Ishikawa (cell line): Measurements from ENCODE around the gene GRB7.
A peak's percentile ranks its signal among the peaks of the same experiment; 100 is the strongest.

Experiments
- CEBPB ChIP-seq: IDR thresholded peaks from 2 replicates; pipeline ENCODE4 v1.6.1; 2012
- CREB1 ChIP-seq: IDR thresholded peaks from 2 replicates; pipeline ENCODE4 v1.6.1; 2012; ENCODE audit warnings: low read depth
- EGR1 ChIP-seq: IDR thresholded peaks from 2 replicates; pipeline ENCODE4 v1.6.1; 2012
- EP300 ChIP-seq: IDR thresholded peaks from 2 replicates; pipeline ENCODE4 v1.6.1; 2012; ENCODE audit warnings: borderline replicate concordance
- FOXM1 ChIP-seq: IDR thresholded peaks from 2 replicates; pipeline ENCODE4 v1.6.1; 2012; ENCODE audit warnings: low read depth, borderline replicate concordance
- MAX ChIP-seq: IDR thresholded peaks from 2 replicates; pipeline ENCODE4 v1.6.1; 2012
- NFIC ChIP-seq: IDR thresholded peaks from 2 replicates; pipeline ENCODE4 v1.6.1; 2012
- RAD21 ChIP-seq: IDR thresholded peaks from 2 replicates; pipeline ENCODE4 v1.6.1; 2012; ENCODE audit warnings: low read depth
- TAF1 ChIP-seq: IDR thresholded peaks from 2 replicates; pipeline ENCODE4 v1.6.1; 2012; ENCODE audit warnings: low read depth, mild to moderate bottlenecking
- TCF12 ChIP-seq: IDR thresholded peaks from 2 replicates; pipeline ENCODE4 v1.6.1; 2012; ENCODE audit warnings: low read depth
- TEAD4 ChIP-seq: IDR thresholded peaks from 2 replicates; pipeline ENCODE4 v1.6.1; 2012
- USF1 ChIP-seq: IDR thresholded peaks from 2 replicates; pipeline ENCODE4 v1.6.1; 2012
- YY1 ChIP-seq: IDR thresholded peaks from 2 replicates; pipeline ENCODE4 v1.6.1; 2012; ENCODE audit warnings: low read depth
- ZBTB7A ChIP-seq: IDR thresholded peaks from 2 replicates; pipeline ENCODE4 v1.6.1; 2012; ENCODE audit warnings: low read depth
- TF ChIP-seq, protein P1 (sequence below): IDR thresholded peaks from 2 replicates; pipeline ENCODE4 v1.6.1; 2012; ENCODE audit warnings: low read depth, mild to moderate bottlenecking

GRB7 gene

GRCh38 chr17:39700148-39700987 lies 37.4 kb upstream of the GRB7 start:
- TF ChIP-seq MAX (peak; percentile 32; the same call in 1 of the 2 replicates), EP300 (no peak), ZBTB7A (peak; percentile 85), TAF1 (no peak), TCF12 (no peak), NFIC (no peak)

GRCh38 chr17:39701012-39701783 lies 36.5 kb upstream of the GRB7 start:
- TF ChIP-seq CEBPB, result no peak
- TF ChIP-seq ZBTB7A, result no peak

- TF ChIP-seq USF1 (no peak), NFIC (no peak), YY1 (no peak)
Observed at GRCh38 chr17:39701784-39702422, 35.8 kb upstream of the GRB7 start.

DNA sequence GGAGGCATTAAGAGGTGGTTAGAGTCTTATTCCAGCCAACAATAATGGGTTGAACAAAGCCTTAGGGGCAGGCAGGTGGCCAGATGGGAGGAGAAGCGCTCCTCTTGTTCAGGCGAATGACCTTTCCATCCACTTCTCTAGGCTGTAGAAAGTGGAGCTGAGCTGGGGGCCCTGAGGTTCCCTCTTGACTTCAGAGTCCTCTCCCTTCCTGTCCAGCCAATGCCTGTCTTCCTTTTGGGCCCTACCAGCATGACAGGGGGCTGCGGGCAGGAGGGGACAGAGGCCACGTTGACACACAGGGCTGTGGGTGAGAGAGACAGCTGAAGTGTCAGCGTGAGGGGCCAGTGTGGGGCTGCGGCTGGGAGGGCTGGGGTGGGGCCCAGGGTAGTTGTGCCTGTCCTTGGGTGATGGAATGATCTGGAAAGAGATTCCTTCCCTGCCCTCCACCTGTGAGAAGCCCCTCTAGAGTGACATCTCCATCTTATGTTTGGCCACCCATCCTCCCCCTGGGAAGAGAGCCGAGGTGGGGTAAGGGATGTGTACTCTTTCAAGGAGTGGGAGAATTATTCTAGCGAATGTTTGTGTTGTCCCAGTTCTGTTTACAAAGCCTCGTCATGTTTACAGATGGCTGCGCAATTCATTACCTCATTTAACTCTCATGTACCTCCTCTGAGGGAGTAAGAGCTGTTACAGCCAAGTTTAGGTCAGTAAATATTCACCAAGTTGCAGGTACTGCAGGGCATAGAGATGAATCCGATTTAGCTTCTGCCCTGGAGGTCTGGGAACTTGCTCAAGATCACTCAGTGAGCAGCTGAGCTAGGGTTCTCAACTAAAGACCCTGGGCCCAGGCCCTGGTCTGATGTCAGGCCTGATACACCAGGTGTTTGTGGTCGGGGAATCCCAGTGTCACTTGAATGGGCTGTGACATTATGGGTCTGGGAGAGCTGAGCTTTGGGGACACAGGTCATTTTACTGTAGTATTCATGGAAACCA lies 34.5 kb upstream of the GRB7 start:
- TF ChIP-seq FOXM1, result no peak
- no peak for TF ChIP-seq CEBPB
- no peak for TF ChIP-seq TCF12
- TF ChIP-seq USF1, result no peak
- TF ChIP-seq TAF1, result no peak
- no peak for TF ChIP-seq RAD21
- TF ChIP-seq MAX, result no peak
- no peak for TF ChIP-seq EGR1
- no peak for TF ChIP-seq NFIC
- TF ChIP-seq ZBTB7A, result no peak
- TF ChIP-seq TEAD4, result no peak
- TF ChIP-seq EP300, result no peak
- TF ChIP-seq CREB1, result no peak
- no peak for TF ChIP-seq YY1
- TF ChIP-seq, protein P1, sequence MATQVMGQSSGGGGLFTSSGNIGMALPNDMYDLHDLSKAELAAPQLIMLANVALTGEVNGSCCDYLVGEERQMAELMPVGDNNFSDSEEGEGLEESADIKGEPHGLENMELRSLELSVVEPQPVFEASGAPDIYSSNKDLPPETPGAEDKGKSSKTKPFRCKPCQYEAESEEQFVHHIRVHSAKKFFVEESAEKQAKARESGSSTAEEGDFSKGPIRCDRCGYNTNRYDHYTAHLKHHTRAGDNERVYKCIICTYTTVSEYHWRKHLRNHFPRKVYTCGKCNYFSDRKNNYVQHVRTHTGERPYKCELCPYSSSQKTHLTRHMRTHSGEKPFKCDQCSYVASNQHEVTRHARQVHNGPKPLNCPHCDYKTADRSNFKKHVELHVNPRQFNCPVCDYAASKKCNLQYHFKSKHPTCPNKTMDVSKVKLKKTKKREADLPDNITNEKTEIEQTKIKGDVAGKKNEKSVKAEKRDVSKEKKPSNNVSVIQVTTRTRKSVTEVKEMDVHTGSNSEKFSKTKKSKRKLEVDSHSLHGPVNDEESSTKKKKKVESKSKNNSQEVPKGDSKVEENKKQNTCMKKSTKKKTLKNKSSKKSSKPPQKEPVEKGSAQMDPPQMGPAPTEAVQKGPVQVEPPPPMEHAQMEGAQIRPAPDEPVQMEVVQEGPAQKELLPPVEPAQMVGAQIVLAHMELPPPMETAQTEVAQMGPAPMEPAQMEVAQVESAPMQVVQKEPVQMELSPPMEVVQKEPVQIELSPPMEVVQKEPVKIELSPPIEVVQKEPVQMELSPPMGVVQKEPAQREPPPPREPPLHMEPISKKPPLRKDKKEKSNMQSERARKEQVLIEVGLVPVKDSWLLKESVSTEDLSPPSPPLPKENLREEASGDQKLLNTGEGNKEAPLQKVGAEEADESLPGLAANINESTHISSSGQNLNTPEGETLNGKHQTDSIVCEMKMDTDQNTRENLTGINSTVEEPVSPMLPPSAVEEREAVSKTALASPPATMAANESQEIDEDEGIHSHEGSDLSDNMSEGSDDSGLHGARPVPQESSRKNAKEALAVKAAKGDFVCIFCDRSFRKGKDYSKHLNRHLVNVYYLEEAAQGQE, result no peak

GRCh38 chr17:39703913-39704312 lies 33.8 kb upstream of the GRB7 start:
- TF ChIP-seq MAX (no peak), USF1 (no peak), CREB1 (no peak), TAF1 (no peak), FOXM1 (no peak), TEAD4 (no peak), YY1 (no peak), RAD21 (no peak), EGR1 (no peak), ZBTB7A (no peak)
- TF ChIP-seq, protein P1, result no peak
